VCaP (cell line): ENCODE measurements around the gene ZFHX3.

ENCODE experiments used
- H3K27ac ChIP-seq: fragments of 450-650 bp; 2 replicates; pipeline ENCODE4 v1.5.1; 2017
- CTCF ChIP-seq: fragments of 450-650 bp; conservative IDR thresholded peaks from 2 replicates; pipeline ENCODE4 v1.5.1; 2017; ENCODE audit warnings: mild to moderate bottlenecking, moderate library complexity

The ZFHX3 gene

GRCh38 chr16:72796222-72796621 is 251.7 kb downstream of the ZFHX3 start:
- TF ChIP-seq CTCF = no peak
- no peak overlapping the region for H3K27ac ChIP-seq

- TF ChIP-seq CTCF = no peak
- no peak overlapping the region for H3K27ac ChIP-seq
Measured at GRCh38 chr16:72794986-72795385, 252.9 kb downstream of the ZFHX3 start.

- no peak overlapping the region for H3K27ac ChIP-seq
- TF ChIP-seq CTCF = no peak
Measured at GRCh38 chr16:72794319-72794718, 253.6 kb downstream of the ZFHX3 start.

GRCh38 chr16:72793716-72794115 is 254.2 kb downstream of the ZFHX3 start:
- no peak overlapping the region for H3K27ac ChIP-seq
- no peak for TF ChIP-seq CTCF

- no peak for TF ChIP-seq CTCF
- no peak overlapping the region for H3K27ac ChIP-seq
Measured at GRCh38 chr16:72793017-72793416, 254.9 kb downstream of the ZFHX3 start.

GRCh38 chr16:72791786-72792185 is 256.1 kb downstream of the ZFHX3 start:
- no peak overlapping the region for H3K27ac ChIP-seq
- TF ChIP-seq CTCF = no peak

GRCh38 chr16:72789921-72790320 is 258.0 kb downstream of the ZFHX3 start:
- no peak overlapping the region for H3K27ac ChIP-seq
- TF ChIP-seq CTCF = no peak

GRCh38 chr16:72789465-72789864 is 258.5 kb downstream of the ZFHX3 start:
- no peak for TF ChIP-seq CTCF

More at GRCh38 chr16:72789465-72789864, 258.5 kb downstream of the ZFHX3 start:
- no peak overlapping the region for H3K27ac ChIP-seq
